WTC11 (cell line): ENCODE measurements around the gene FCN1.

Experiments
- ATF3 ChIP-seq: sonication (generic); formaldehyde crosslinking; conservative IDR thresholded peaks from 2 replicates; pipeline ENCODE4 v1.8.1; 2022; ENCODE audit warnings: mild to moderate bottlenecking, missing genetic modification reagents
- ESRRA ChIP-seq: sonication (generic); formaldehyde crosslinking; IDR thresholded peaks from 2 replicates; pipeline ENCODE4 v1.8.1; 2022; ENCODE audit warnings: mild to moderate bottlenecking, missing genetic modification reagents, borderline replicate concordance
- GABPB1 ChIP-seq: sonication (generic); formaldehyde crosslinking; IDR thresholded peaks from 2 replicates; pipeline ENCODE4 v1.8.1; 2023; ENCODE audit warnings: mild to moderate bottlenecking, missing genetic modification reagents
- MAX ChIP-seq: sonication (generic); formaldehyde crosslinking; IDR thresholded peaks from 2 replicates; pipeline ENCODE4 v1.8.0; 2022; ENCODE audit warnings: mild to moderate bottlenecking, missing genetic modification reagents
- NFYB ChIP-seq: sonication (generic); formaldehyde crosslinking; conservative IDR thresholded peaks from 2 replicates; pipeline ENCODE4 v1.8.0; 2022; ENCODE audit warnings: low read depth, missing genetic modification reagents
- NR3C1 ChIP-seq: sonication (generic); formaldehyde crosslinking; conservative IDR thresholded peaks from 2 replicates; pipeline ENCODE4 v1.8.1; 2023; ENCODE audit warnings: low read depth, mild to moderate bottlenecking, missing genetic modification reagents
- PRDM15 ChIP-seq: sonication (generic); formaldehyde crosslinking; IDR thresholded peaks from 2 replicates; pipeline ENCODE4 v1.8.0; 2022; ENCODE audit warnings: missing genetic modification reagents
- STAT6 ChIP-seq: sonication (generic); formaldehyde crosslinking; conservative IDR thresholded peaks from 2 replicates; pipeline ENCODE4 v1.8.1; 2023; ENCODE audit warnings: mild to moderate bottlenecking, low read depth, missing genetic modification reagents, moderate library complexity
- TEAD4 ChIP-seq: sonication (generic); formaldehyde crosslinking; IDR thresholded peaks from 2 replicates; pipeline ENCODE4 v1.8.0; 2022; ENCODE audit warnings: mild to moderate bottlenecking, missing genetic modification reagents
- ZNF121 ChIP-seq: sonication (generic); formaldehyde crosslinking; IDR thresholded peaks from 2 replicates; pipeline ENCODE4 v1.8.0; 2023; ENCODE audit warnings: missing genetic modification reagents
- TF ChIP-seq, protein P1 (sequence below): sonication (generic); formaldehyde crosslinking; IDR thresholded peaks from 2 replicates; pipeline ENCODE4 v1.8.1; 2023; ENCODE audit warnings: mild to moderate bottlenecking, missing genetic modification reagents, moderate library complexity
- TF ChIP-seq, protein P2 (sequence below): fragments of 200-600 bp; IDR thresholded peaks from 2 replicates; pipeline ENCODE4 v1.8.0; 2022; ENCODE audit warnings: antibody characterized with exemption

- TF ChIP-seq, protein P1, sequence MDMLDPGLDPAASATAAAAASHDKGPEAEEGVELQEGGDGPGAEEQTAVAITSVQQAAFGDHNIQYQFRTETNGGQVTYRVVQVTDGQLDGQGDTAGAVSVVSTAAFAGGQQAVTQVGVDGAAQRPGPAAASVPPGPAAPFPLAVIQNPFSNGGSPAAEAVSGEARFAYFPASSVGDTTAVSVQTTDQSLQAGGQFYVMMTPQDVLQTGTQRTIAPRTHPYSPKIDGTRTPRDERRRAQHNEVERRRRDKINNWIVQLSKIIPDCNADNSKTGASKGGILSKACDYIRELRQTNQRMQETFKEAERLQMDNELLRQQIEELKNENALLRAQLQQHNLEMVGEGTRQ: no peak
- TF ChIP-seq, protein P2, sequence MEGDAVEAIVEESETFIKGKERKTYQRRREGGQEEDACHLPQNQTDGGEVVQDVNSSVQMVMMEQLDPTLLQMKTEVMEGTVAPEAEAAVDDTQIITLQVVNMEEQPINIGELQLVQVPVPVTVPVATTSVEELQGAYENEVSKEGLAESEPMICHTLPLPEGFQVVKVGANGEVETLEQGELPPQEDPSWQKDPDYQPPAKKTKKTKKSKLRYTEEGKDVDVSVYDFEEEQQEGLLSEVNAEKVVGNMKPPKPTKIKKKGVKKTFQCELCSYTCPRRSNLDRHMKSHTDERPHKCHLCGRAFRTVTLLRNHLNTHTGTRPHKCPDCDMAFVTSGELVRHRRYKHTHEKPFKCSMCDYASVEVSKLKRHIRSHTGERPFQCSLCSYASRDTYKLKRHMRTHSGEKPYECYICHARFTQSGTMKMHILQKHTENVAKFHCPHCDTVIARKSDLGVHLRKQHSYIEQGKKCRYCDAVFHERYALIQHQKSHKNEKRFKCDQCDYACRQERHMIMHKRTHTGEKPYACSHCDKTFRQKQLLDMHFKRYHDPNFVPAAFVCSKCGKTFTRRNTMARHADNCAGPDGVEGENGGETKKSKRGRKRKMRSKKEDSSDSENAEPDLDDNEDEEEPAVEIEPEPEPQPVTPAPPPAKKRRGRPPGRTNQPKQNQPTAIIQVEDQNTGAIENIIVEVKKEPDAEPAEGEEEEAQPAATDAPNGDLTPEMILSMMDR: no peak
- TF ChIP-seq STAT6 (CRISPR knock-in tag) (no peak), MAX (CRISPR knock-in tag) (no peak), ESRRA (CRISPR knock-in tag) (no peak), NFYB (no peak), ATF3 (CRISPR knock-in tag) (no peak), GABPB1 (CRISPR knock-in tag) (no peak), ZNF121 (CRISPR knock-in tag) (no peak), NR3C1 (no peak), TEAD4 (CRISPR knock-in tag) (no peak), PRDM15 (no peak)
These were observed 27.6 kb downstream of the FCN1 start for GRCh38 chr9:134890155-134890495.
